Kidney glomerular epithelial cell (primary cell): Measurements from ENCODE around the gene ANXA10.
A peak's percentile ranks its signal among the peaks of the same experiment; 100 is the strongest.
"Not testable (repeated sequence)": the region's sequence is repeated elsewhere in the genome, so short reads cannot be mapped to it uniquely, and the experiment has no call there.

Source experiments
- DNase-seq: peaks from one replicate; lab custom pipeline; 2025; lab: John Stamatoyannopoulos, UW

Gene ANXA10, protein sequence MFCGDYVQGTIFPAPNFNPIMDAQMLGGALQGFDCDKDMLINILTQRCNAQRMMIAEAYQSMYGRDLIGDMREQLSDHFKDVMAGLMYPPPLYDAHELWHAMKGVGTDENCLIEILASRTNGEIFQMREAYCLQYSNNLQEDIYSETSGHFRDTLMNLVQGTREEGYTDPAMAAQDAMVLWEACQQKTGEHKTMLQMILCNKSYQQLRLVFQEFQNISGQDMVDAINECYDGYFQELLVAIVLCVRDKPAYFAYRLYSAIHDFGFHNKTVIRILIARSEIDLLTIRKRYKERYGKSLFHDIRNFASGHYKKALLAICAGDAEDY

DNA sequence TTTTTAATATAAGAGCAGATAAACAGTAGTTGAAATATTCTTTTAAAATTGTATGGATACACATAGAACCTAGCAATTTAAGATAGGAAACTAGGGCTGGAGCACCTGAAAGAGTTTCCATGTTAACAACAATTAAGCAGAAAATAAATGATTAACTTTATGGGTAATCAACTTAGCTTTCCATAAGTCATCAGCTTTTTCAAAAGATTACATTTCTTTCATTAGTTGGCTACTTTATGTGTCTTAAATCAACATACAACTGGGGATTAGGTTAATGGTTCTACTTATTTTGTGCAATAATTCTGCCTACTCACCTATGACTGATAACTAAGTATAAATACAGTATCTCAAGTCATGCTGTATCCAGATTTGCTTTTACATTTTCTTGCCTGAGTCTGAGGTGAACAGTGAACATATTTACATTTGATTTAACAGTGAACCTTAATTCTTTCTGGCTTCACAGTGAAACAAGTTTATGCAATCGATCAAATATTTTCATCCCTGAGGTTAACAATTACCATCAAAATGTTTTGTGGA lies at the start of gene ANXA10:
Gene ANXA10, plus strand, starts transcription at position 362 of the 537 bp plus-strand sequence. Its CDS starts 164 bp downstream, at position 526.
- no peak for DNase-seq

DNA sequence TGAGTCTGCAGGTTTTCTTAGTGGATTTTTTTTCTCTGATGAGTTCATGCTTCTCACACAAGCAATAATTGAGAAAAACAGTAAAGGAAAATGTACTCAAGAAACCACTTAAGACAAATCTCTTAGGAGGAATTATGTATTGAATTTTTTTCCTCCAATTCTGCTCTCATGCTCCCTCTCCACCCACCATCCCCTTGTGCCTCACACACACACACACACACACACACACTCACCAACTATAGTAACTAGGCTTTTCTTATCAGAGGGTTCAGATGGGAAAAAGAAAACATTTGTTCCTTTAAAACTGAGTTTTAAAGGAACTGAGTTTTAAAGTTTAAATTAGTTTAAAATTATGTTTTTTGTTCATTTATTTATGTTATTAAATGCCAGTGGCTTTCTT lies 47.0 kb upstream of the ANXA10 start:
- DNase-seq: no peak

DNA sequence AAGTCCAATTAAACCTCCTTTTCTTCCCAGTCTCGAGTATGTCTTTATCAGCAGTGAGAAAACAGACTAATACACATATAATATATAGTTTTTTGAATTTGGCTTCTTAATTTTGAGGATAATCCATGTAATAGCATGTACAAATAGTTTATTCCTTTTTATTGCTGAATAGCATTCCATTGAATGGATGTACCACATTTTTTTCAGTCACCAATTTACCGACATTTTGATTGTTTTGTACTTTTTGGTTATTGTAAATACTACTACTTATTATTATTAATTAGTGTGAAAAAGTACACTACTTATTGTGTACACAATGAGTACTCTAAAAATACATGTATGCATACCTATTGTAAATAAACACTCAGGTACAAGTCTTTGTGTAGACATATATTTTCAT lies 42.3 kb upstream of the ANXA10 start:
- DNase-seq: no peak

GRCh38 chr4:168051526-168051925 lies 40.8 kb upstream of the ANXA10 start:
- no peak for DNase-seq

- DNase-seq: no peak
Observed at GRCh38 chr4:168057412-168057811, 34.9 kb upstream of the ANXA10 start.

GRCh38 chr4:168059251-168059650 lies 33.1 kb upstream of the ANXA10 start:
- peak; percentile 4 for DNase-seq

- DNase-seq: no peak
Observed at GRCh38 chr4:168063031-168063430, 29.3 kb upstream of the ANXA10 start.

DNA sequence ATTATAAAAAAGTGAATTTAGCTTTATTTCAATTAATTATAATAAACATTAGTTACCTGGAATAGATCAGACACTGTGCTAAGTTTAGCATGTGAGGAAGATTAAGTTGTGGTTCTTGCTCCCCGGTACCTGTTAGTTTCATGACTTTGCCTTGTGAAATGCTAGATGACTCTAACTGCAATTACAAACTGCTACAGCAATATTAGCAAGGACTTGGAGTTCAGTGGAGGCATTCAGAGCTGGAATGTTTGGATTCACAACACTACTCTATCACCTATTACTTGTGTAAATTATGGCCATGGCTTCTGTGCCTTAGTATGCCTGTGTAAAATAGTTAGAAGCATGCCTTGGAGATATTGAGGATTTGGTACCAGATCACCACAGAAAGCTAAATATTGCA lies 21.4 kb upstream of the ANXA10 start:
- no peak for DNase-seq

DNA sequence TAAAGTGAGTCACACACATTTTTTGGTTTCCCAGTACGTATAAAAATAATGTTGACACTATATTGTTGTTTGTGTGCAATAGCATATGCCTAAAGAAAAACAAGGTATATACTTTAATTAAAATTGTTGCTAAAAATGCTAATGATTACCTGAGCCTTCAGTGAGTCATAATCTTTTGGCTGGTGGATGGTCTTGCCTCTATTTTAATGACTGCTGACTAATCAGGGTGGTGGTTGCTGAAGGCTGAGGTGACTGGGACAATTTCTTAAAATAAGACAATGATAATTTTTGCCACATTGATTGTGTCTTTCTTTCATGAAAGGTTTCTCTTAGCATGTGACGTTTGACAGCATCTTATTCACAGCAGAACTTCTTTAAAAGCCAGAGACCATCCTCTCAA lies 21.0 kb upstream of the ANXA10 start:
- no peak for DNase-seq

- no peak for DNase-seq
Observed at GRCh38 chr4:168074861-168075260, 17.5 kb upstream of the ANXA10 start.

DNA sequence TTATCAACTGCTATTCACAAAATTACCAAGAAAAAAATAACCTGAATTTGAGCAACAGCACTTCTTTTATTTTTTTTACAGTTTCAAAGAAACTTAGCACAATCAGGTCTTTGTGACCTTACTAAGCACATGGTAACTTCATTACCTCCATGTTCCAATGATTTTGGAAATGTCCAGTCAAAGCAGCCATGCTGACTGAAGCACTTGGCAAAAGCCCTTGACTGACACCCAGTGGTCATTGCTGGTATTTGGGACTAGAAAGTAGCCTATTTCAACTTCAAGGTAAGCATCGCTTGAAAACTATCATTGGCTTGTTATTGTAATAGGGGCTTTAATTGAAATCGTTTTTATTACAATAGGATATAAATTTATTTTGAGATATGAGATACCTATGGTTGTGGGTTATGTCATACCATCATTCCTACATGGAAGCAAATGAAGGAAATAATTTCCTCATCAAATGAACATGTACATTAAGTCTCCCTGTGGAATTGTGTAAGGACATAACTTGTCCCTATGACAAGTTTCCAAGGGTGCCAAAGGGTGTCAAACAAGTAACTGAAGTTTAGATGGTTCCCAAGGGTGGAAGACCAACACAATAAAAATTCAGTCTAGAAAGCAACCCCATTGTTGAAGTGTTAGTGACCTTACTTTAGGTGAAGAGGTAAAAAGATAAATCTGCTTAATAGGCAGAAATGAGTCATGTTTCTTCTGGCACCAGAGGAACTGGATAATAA lies 15.2 kb upstream of the ANXA10 start:
- DNase-seq: peak; percentile 69

- no peak for DNase-seq
Observed at GRCh38 chr4:168077726-168078239, 14.6 kb upstream of the ANXA10 start.

DNA sequence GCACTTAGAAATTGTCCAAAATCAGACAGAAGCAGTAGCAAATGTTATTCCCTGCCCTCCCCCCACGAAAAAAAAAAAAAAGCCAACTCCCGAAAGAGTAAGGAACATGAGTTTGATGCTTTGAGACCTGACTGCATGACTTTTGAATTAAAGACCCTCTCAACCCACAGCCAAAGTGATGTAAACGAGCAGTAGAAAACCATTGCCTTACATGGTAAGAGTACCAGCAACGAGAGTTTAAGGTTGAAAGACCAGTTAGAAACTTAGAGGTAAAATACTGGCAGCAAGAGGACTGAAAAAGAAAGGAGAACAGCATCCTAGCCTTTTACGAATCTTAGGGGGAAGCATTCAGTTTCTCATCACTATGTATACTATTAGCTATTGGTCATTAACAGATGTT lies 10.0 kb upstream of the ANXA10 start:
- DNase-seq: no peak

DNA sequence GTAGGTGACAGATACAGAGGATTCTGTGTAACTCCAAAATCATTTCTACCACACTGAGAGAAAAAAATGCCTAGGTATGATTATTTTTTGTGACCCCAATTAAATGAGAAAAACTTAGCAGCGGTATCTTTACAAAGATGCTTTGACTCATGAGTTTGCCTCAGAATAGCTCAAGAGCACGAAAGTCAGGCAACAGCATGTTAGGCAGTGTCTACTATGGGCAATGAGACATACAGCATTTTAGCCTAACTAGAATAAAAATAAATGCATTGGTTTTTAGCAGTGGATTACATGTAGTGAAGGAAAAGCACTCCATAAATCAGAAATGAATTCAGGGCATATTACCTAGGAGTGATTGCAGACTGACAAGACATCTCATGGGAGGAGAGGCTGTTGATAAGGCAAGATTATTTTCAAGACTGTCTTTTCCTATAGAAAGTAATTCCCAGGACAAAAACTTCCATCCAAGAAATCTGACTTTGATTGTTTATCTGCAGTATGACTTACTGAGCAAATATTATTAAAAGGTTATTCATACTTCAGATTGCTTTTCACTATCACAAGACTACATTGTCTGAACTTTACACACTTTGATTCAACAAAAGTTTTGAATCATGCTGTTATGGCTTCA lies 3.6 kb downstream of the ANXA10 start:
- DNase-seq: no peak

DNA sequence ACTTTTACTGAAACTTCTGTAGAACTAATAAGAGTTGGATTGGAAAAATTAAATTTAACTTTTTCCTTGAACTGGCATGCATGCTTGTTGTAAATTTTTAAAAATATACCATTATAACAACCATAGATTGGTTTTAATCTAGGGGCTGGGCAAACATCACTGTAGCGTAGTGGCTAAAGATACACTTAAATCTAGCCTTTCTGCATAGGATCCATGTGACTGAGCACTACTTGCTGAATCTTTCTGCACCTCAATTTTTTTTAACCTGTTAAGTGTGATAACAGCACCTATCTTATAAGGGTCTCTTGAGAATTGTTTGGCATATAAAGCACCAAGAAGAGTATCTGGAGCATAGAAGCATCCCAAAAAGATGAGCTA lies 4.1 kb downstream of the ANXA10 start:
- DNase-seq: no peak

DNA sequence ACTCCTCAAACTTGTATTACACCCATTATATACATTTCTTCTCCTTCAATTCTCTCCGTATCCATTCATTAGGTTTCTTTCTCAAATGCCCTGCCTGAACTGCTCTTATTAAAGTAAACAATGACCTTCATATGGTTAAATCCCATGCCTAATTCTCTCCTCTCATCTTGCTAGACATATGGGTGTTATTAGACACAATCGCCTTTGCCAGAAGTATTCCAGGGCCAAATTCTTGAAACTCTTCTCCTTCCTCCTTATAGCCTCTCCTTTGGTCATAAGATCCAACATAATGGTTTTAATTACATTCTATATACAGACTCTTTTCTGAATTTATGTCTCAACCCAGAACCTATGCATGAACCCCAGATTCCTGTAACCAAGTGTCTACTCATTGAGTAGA lies 4.8 kb downstream of the ANXA10 start:
- no peak for DNase-seq

- peak; percentile 34 for DNase-seq
Observed at GRCh38 chr4:168098248-168098717, 5.9 kb downstream of the ANXA10 start.

DNA sequence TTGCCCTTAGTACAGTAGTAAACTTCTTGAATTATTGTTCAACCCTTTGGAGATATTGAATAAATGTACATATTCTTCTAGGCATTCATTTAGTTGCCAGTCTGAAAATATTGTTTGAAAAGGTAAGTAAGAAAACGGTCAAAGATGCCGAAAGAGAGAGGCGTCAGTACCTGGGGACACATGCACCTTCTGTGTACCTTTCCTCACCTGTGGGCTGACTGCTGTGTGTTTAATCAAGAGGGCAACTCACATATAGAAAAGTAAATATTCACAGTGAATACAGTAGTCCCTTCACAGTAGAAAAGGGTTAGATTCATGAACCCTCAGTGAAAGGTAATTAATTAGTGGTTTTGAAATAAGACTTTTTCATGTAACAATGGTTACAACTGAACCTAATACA lies 6.9 kb downstream of the ANXA10 start:
- DNase-seq: no peak

GRCh38 chr4:168101026-168101425 lies 8.7 kb downstream of the ANXA10 start:
- DNase-seq: no peak

- no peak for DNase-seq
Observed at GRCh38 chr4:168102403-168102802, 10.1 kb downstream of the ANXA10 start.

- DNase-seq: no peak
Observed at GRCh38 chr4:168109527-168109926, 17.2 kb downstream of the ANXA10 start.

DNA sequence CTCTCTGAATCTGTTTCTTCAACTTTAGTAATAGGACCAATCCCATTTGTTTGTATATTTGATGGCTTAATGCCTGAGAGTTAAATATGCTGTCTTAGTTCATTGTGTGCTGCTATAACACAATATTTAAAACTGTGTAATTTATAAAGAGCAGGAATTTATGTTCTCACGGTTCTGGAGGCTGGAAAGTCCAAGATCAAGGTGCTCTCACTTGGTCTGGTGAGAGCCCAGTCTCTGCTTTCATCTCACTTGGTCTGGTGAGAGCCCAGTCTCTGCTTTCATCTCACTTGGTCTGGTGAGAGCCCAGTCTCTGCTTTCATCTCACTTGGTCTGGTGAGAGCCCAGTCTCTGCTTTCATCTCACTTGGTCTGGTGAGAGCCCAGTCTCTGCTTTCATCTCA lies 20.7 kb downstream of the ANXA10 start:
- DNase-seq: not testable (repeated sequence)
